Muscle layer of duodenum (tissue), 2 donors: Measurements from ENCODE around the gene TEAD1.

Source experiments
- H3K27ac ChIP-seq: one replicate; pipeline ENCODE4 v1.7.0; 2013; ENCODE audit warnings: mild to moderate bottlenecking, low read length
- H3K27me3 ChIP-seq: one replicate; pipeline ENCODE4 v1.7.0; 2013; ENCODE audit warnings: low read depth, mild to moderate bottlenecking, control low read depth, low read length
- H3K36me3 ChIP-seq, 2 donors: one replicate each; pipeline ENCODE4 v1.7.0; 2013; ENCODE audit warnings: low read length in 2 of 2, control low read depth in 1 of 2, mild to moderate bottlenecking in 1 of 2; ENCODE audit not compliant: insufficient read depth in 2 of 2, control insufficient read depth in 1 of 2
- H3K4me1 ChIP-seq, 2 donors: one replicate each; pipeline ENCODE4 v1.7.0; 2013; ENCODE audit warnings: low read length in 2 of 2, mild to moderate bottlenecking in 2 of 2, control low read depth in 1 of 2, moderate library complexity in 1 of 2; ENCODE audit not compliant: insufficient read depth in 2 of 2, control insufficient read depth in 1 of 2
- H3K4me3 ChIP-seq, 2 donors: one replicate each; pipeline ENCODE4 v1.7.0; 2013; ENCODE audit warnings: low read length in 2 of 2, low read depth in 1 of 2, mild to moderate bottlenecking in 1 of 2
- H3K9me3 ChIP-seq, 2 donors: one replicate each; pipeline ENCODE4 v1.7.0; 2013; ENCODE audit warnings: low read length in 2 of 2, control low read depth in 1 of 2, mild to moderate bottlenecking in 1 of 2; ENCODE audit not compliant: control insufficient read depth in 1 of 2
- donor health status: healthy.

The TEAD1 gene

DNA sequence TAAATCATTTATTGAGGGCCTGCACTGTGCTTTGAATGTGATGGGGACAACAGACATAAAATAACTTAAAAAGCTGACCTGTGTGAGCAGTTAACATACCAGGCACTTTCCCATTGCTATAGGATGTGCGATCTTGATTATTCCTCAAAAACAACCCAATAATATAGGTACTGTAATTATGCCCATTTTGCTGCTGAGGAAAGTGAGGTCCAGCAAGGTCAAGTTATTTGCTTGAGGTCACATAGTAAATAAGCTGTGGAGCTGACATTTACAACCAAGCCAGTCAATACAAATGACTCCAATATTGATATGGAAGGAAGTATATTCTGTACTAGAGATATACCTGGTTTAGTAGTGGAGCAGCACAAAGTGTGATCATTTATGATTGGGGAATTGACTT, 96.2 kb downstream of the TEAD1 start:
- Histone ChIP-seq H3K9me3 (no peaks in the 10 kb centered on the region), H3K36me3 (no peaks in the 10 kb centered on the region), H3K4me1 (peaks cover 5 to 22% of the 10 kb centered on the region in 2 donors), H3K27ac (no peak overlapping the region), H3K27me3 (no peaks in the 10 kb centered on the region), H3K4me3 (no peak overlapping the region)

DNA sequence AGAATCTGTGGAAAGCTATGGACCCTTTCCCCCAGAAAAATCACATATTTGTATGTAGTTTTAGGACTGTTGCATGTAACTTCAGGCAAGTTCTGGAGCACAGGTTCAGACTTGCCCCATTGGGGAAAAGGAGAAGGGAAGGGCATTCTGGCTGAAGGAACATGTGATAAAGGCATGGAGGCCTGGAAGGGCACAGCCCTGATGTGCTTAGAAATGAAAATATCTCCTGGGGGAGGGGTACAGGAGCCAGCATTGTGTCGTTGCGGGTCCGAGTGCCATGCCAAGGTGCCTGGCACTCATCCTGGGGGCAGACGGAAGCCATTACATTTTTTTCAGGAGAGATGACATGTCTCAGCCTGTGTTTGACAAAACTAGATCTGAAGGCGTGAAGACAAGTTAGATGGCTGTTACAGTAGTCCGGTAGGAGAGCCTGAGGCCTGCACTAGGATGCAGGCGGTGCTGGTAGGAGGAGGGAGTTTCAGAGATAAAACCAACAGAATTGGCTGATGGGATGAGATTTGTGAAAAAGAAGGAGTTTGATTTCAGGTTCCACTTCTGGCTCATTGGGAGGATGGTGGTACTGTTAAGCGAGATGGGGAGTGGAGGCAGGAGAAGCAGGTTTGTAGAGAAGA, 96.9 kb downstream of the TEAD1 start:
- Histone ChIP-seq H3K36me3 (no peaks in the 10 kb centered on the region), H3K27ac (no peak overlapping the region), H3K27me3 (no peaks in the 10 kb centered on the region), H3K4me1 (peaks cover 5 to 19% of the 10 kb centered on the region in 2 donors), H3K4me3 (no peak overlapping the region), H3K9me3 (no peaks in the 10 kb centered on the region)

GRCh38 chr11:12771875-12772274, 97.7 kb downstream of the TEAD1 start:
- H3K27ac ChIP-seq, result no peak overlapping the region
- H3K36me3 ChIP-seq, result no peaks in the 10 kb centered on the region
- no peaks in the 10 kb centered on the region for H3K27me3 ChIP-seq
- H3K4me3 ChIP-seq, result no peak overlapping the region
- no peaks in the 10 kb centered on the region for H3K9me3 ChIP-seq
- peaks cover under 1 to 18% of the 10 kb centered on the region in 2 donors for H3K4me1 ChIP-seq

DNA sequence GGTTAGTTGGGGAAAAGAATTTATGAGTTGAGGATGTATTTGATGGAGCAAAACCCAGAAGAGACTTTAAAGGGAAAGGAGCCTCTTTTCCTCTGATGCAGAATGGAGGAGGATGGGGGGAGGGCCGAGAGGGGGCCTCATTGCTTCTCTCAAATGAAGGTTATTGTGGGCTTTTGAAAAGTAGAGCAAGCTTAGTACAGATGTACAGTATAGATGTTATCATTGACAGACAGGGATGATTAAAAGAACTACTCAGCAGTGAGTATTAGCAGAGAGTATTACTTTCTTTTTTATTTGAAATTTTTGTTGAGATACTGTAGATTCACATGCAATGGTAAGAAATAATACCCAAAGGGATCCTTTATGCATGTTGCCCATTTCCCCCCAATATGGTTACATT, 98.1 kb downstream of the TEAD1 start:
- Histone ChIP-seq H3K36me3 (no peaks in the 10 kb centered on the region), H3K9me3 (no peaks in the 10 kb centered on the region), H3K27ac (no peak overlapping the region), H3K27me3 (no peaks in the 10 kb centered on the region), H3K4me1 (peaks cover 0 to 21% of the 10 kb centered on the region in 2 donors), H3K4me3 (no peak overlapping the region)

GRCh38 chr11:12773591-12773990, 99.4 kb downstream of the TEAD1 start:
- H3K27ac ChIP-seq, result no peak overlapping the region
- no peaks in the 10 kb centered on the region for H3K27me3 ChIP-seq
- H3K36me3 ChIP-seq, result no peaks in the 10 kb centered on the region
- H3K4me3 ChIP-seq, result no peak overlapping the region
- H3K9me3 ChIP-seq, result no peaks in the 10 kb centered on the region
- H3K4me1 ChIP-seq, result peaks cover 0 to 23% of the 10 kb centered on the region in 2 donors

DNA sequence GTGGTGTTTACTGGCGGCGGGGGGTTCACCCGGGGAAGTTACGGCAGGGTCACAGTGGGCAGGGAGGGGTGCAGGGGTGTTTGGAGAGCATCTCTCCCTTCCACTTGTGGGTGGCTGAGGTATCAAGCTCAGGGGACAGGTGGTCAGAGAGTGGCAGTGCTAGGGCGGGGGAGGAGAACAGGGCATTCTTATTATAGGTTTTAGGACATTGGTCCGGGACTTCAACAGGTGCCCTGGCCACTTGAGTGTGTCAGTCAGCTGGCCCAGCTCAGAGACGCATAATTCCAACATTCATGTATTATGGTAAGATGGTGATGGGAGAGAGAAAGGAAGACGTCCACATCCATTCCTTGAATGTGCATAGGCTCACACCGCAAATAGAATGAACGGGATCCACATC, 101.7 kb downstream of the TEAD1 start:
- Histone ChIP-seq H3K4me1 (peaks cover 0 to 16% of the 10 kb centered on the region in 2 donors), H3K9me3 (no peaks in the 10 kb centered on the region), H3K4me3 (no peak overlapping the region), H3K27me3 (no peaks in the 10 kb centered on the region), H3K27ac (no peak overlapping the region), H3K36me3 (no peaks in the 10 kb centered on the region)

DNA sequence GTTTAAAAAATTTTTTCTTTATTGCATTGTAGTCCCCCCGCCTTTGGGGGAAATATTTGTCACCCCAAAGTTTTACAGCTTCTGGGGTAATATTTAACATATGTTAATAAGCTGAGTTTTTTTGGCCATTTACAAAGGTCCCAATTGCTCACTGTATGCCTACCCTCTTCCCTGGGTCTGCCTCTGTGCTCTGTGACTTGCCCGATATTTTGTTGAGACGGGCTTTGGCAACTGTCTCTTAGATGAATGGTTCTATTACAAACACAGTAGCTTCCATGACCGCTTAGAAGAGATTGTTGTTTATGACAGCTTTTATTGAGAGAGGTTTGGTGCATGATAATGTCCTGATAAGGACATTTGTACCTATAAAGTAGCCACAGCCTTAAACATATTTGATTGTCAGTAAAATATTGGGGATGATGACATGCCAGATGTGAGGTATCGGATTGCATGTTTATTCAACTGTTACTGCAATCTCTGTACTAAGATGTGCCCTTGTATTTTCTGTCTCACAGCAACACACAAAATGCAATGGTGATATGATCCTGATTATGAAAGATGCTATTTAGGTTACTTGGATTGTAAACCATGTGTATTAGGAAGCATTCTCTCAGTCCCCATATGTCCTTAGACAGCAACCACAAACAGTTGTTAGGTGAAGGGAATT, 103.1 kb downstream of the TEAD1 start:
- H3K4me3 ChIP-seq, result no peak overlapping the region
- no peak overlapping the region for H3K27ac ChIP-seq
- peaks cover 0 to 7% of the 10 kb centered on the region in 2 donors for H3K4me1 ChIP-seq
- H3K36me3 ChIP-seq, result no peaks in the 10 kb centered on the region
- no peaks in the 10 kb centered on the region for H3K27me3 ChIP-seq
- H3K9me3 ChIP-seq, result no peaks in the 10 kb centered on the region

DNA sequence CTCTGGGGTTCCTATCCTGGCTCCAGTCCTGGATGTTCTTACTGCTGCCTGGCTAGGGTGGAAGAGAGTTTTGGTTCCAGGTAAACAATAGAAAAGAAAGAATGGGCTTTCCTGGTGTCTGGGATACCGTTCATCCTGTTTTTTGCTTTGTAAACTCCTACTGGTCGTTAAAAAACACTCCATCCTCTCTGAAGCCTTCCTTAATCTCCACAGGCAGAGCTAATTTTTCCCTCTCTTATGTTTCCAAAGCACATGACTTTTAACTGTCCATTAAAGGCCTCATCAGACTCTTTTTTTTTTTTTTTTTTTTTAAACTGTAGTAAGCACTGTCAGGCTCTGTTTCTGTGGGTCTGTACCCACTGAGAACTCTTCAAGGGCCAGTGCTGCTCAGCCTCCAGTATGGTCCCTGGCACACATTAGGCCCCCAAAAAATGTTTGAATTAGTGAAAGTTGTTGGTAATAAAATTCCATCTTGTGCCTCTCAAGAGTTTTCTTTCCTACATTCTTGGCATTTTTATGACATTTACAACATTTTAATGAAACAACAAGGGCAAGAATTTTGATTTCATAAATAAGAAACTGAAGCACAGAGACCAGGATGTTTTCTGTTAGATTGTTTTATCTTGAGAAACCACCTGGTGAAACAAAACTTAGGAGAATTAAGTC, 104.2 kb downstream of the TEAD1 start:
- no peaks in the 10 kb centered on the region for H3K27me3 ChIP-seq
- no peaks in the 10 kb centered on the region for H3K9me3 ChIP-seq
- no peaks in the 10 kb centered on the region for H3K36me3 ChIP-seq
- peaks cover 0 to 7% of the 10 kb centered on the region in 2 donors for H3K4me1 ChIP-seq
- no peak overlapping the region for H3K4me3 ChIP-seq
- peak overlapping the region; percentile 30 for H3K27ac ChIP-seq

- Histone ChIP-seq H3K27ac (no peak overlapping the region), H3K4me3 (no peak overlapping the region), H3K27me3 (no peaks in the 10 kb centered on the region), H3K36me3 (no peaks in the 10 kb centered on the region), H3K4me1 (no peaks in the 10 kb centered on the region), H3K9me3 (no peaks in the 10 kb centered on the region)
Measured at GRCh38 chr11:12783765-12784164, 109.5 kb downstream of the TEAD1 start.

DNA sequence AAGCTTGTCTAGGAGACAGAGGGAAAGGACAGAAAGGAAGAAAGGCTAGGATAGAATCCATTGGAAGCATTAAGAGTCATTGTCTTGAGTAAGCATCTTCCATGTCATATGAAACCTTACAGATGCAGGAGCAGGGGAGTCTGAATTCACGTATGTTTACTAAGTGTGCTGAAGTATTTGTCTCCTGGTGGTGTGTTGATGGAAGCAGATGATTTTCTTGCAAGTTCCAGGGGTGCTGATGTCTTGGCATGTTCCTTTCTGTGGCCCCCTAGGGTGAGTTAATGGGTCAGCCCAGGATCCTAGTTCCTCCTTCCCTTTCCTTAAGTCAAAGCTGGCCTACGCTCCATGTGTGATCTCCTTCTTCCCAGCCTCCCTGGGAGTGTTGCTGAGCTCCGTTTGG, 110.2 kb downstream of the TEAD1 start:
- Histone ChIP-seq H3K27me3 (no peaks in the 10 kb centered on the region), H3K27ac (no peak overlapping the region), H3K4me1 (no peaks in the 10 kb centered on the region), H3K9me3 (no peaks in the 10 kb centered on the region), H3K36me3 (no peaks in the 10 kb centered on the region), H3K4me3 (no peak overlapping the region)

DNA sequence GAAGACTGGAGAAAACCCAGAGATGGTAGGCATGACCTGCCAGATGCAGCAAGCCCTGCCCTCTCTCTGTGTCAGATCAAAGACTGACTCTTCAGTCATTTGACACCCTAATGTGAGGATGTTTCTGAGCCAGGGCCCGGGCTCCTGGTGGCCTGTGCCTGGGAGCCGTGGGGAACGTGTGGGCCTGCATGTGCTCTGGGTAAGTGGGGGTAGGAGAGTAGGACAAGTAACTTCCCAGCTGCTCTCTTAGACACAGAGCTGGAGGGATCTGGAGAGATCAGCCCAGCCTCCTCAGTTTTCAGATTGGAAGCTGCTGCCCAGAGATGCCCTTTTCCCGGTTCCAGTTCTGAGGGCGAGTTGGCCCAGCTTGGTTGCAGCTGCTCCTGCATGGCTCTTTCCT, 110.8 kb downstream of the TEAD1 start:
- H3K27ac ChIP-seq, result no peak overlapping the region
- H3K4me3 ChIP-seq, result no peak overlapping the region
- H3K27me3 ChIP-seq, result no peaks in the 10 kb centered on the region
- no peaks in the 10 kb centered on the region for H3K36me3 ChIP-seq
- H3K4me1 ChIP-seq, result no peaks in the 10 kb centered on the region
- no peaks in the 10 kb centered on the region for H3K9me3 ChIP-seq
